Osteoblast (primary cell): Measurements from ENCODE around the gene ELP4. TPM values are rescaled to one million over a fixed set of nuclear protein-coding genes. Genes with fewer than 3 reads are reported as not detected.

ENCODE experiments used
- DNase-seq: peaks from one replicate; pipeline ENCODE4 v3.0.0; 2011; ENCODE audit warnings: low spot score, mixed read lengths; ENCODE audit not compliant: insufficient read length; ENCODE audit errors: missing footprints
- H2AFZ ChIP-seq: 2 replicates; pipeline ENCODE4 v1.6.0; 2011; ENCODE audit warnings: mild to moderate bottlenecking, low read length
- H3K27ac ChIP-seq: 2 replicates; pipeline ENCODE4 v1.5.1; 2011; ENCODE audit warnings: mild to moderate bottlenecking, low read depth, low read length, moderate library complexity
- H3K27me3 ChIP-seq: 2 replicates; pipeline ENCODE4 v1.6.0; 2012; ENCODE audit warnings: mild to moderate bottlenecking, control low read depth, inconsistent platforms, low read length, moderate library complexity; ENCODE audit not compliant: insufficient read depth
- H3K36me3 ChIP-seq: 2 replicates; pipeline ENCODE4 v1.5.1; 2011; ENCODE audit warnings: mild to moderate bottlenecking, low read length, control low read depth, moderate library complexity; ENCODE audit not compliant: insufficient read depth
- H3K4me1 ChIP-seq: 2 replicates; pipeline ENCODE4 v1.5.1; 2011; ENCODE audit warnings: mild to moderate bottlenecking, low read length, control low read depth, moderate library complexity; ENCODE audit not compliant: insufficient read depth
- H3K4me2 ChIP-seq: 2 replicates; pipeline ENCODE4 v1.6.0; 2011; ENCODE audit warnings: mild to moderate bottlenecking, low read length; ENCODE audit not compliant: insufficient read depth
- H3K4me3 ChIP-seq: fragments of 200-600 bp; sonication (generic); 3 replicates; pipeline ENCODE4 v1.5.1; 2012; ENCODE audit warnings: mild to moderate bottlenecking, low read length, inconsistent platforms; ENCODE audit not compliant: insufficient read depth
- H3K79me2 ChIP-seq: 2 replicates; pipeline ENCODE4 v1.6.0; 2012; ENCODE audit warnings: mild to moderate bottlenecking, low read length, control low read depth, inconsistent platforms; ENCODE audit not compliant: insufficient read depth
- H3K9me3 ChIP-seq: 2 replicates; pipeline ENCODE4 v1.5.1; 2011; ENCODE audit warnings: low read depth, low read length, control low read depth
- H4K20me1 ChIP-seq: 2 replicates; pipeline ENCODE4 v1.6.0; 2012; ENCODE audit warnings: mild to moderate bottlenecking, low read length, control low read depth; ENCODE audit not compliant: insufficient read depth
- CTCF ChIP-seq: IDR thresholded peaks from 2 replicates; pipeline ENCODE4 v1.5.1; 2011; ENCODE audit warnings: mild to moderate bottlenecking, low read depth, low read length, moderate library complexity; ENCODE audit errors: extremely low read depth
- total RNA-seq: library from RNA; depleted of rRNA; stranded (reverse); fragments of >200 nt; gene quantifications from 2 replicates; pipeline ENCODE4 v1.2.3, GENCODE V29; 2012

Gene ELP4
- total RNA-seq, 1 donor = 16.3 TPM

- H3K36me3 ChIP-seq = no peaks in the 10 kb centered on the region
- H3K9me3 ChIP-seq = no peaks in the 10 kb centered on the region
- H3K27me3 ChIP-seq = peaks cover 96% of the 10 kb centered on the region
- no peak overlapping the region for H2AFZ ChIP-seq
- peaks cover 12% of the 10 kb centered on the region for H3K4me1 ChIP-seq
- H4K20me1 ChIP-seq = peaks cover 3% of the 10 kb centered on the region
- H3K27ac ChIP-seq = no peak overlapping the region
- no peak for DNase-seq
- no peak for TF ChIP-seq CTCF
- H3K4me2 ChIP-seq = no peak overlapping the region
- no peak overlapping the region for H3K4me3 ChIP-seq
- no peaks in the 10 kb centered on the region for H3K79me2 ChIP-seq
These were observed 291.1 kb downstream of the ELP4 start for GRCh38 chr11:31800398-31801265.

DNA sequence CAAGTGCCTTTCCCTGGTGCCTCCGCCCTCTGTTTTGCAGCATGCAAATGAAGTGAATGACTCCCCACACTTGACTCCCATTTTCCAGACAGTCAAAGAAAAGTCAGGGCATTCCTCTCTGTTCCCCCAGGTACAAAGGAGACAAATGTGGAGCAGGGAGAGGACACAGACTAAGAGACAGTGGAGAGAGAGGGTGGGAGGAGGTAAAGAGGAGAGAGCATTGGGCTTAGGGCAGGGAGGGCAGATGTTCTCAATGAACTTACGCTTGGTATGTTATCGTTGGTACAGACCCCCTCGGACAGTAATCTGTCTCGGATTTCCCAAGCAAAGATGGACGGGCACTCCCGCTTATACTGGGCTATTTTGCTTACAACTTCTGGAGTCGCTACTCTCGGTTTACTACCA lies 291.7 kb downstream of the ELP4 start:
- H4K20me1 ChIP-seq = peaks cover 3% of the 10 kb centered on the region
- no peak for TF ChIP-seq CTCF
- H2AFZ ChIP-seq = no peak overlapping the region
- H3K79me2 ChIP-seq = no peaks in the 10 kb centered on the region
- peaks cover 97% of the 10 kb centered on the region for H3K27me3 ChIP-seq
- H3K27ac ChIP-seq = no peak overlapping the region
- DNase-seq = peak; percentile 85
- no peaks in the 10 kb centered on the region for H3K9me3 ChIP-seq
- peaks cover 12% of the 10 kb centered on the region for H3K4me1 ChIP-seq
- H3K4me3 ChIP-seq = no peak overlapping the region
- H3K4me2 ChIP-seq = no peak overlapping the region
- H3K36me3 ChIP-seq = no peaks in the 10 kb centered on the region

- H3K4me1 ChIP-seq = peaks cover 12% of the 10 kb centered on the region
- no peaks in the 10 kb centered on the region for H3K79me2 ChIP-seq
- H3K9me3 ChIP-seq = no peaks in the 10 kb centered on the region
- peaks cover 99% of the 10 kb centered on the region for H3K27me3 ChIP-seq
- H3K36me3 ChIP-seq = no peaks in the 10 kb centered on the region
- peaks cover 3% of the 10 kb centered on the region for H4K20me1 ChIP-seq
- DNase-seq = peak; percentile 80
- no peak overlapping the region for H3K27ac ChIP-seq
- no peak for TF ChIP-seq CTCF
- H3K4me3 ChIP-seq = no peak overlapping the region
- H3K4me2 ChIP-seq = no peak overlapping the region
- no peak overlapping the region for H2AFZ ChIP-seq
These were observed 292.5 kb downstream of the ELP4 start for GRCh38 chr11:31802000-31802551.

GRCh38 chr11:31802609-31802989 lies 293.0 kb downstream of the ELP4 start:
- Histone ChIP-seq H4K20me1 (peaks cover 3% of the 10 kb centered on the region), H3K36me3 (no peaks in the 10 kb centered on the region), H3K4me3 (no peak overlapping the region), H3K79me2 (no peaks in the 10 kb centered on the region), H3K27ac (no peak overlapping the region), H2AFZ (no peak overlapping the region), H3K4me2 (no peak overlapping the region), H3K4me1 (peaks cover 12% of the 10 kb centered on the region), H3K9me3 (no peaks in the 10 kb centered on the region), H3K27me3 (peaks cover 99% of the 10 kb centered on the region)
- no peak for TF ChIP-seq CTCF
- DNase-seq = peak; percentile 74
